Left cardiac atrium (tissue), 4 donors: ENCODE data around the gene DRAM2. TPM values are rescaled to one million over a fixed set of nuclear protein-coding genes. Genes with fewer than 3 reads are reported as not detected.

ENCODE experiments used
- ATAC-seq, 2 donors: fragments of 200-7000 bp; cut with Tn5 transposase; one replicate each; pipeline ENCODE4 v1.9.1; 2020; ENCODE audit warnings: mild to moderate bottlenecking in 2 of 2, moderate library complexity in 2 of 2
- DNase-seq: peaks from one replicate; pipeline ENCODE4 v3.0.0-alpha.2; 2020
- intact Hi-C, 2 donors: fragments of 100-400 bp; cut with DNase I; formaldehyde crosslinking; loops; one replicate each; pipeline versions ENCODE4 v1.14.1 to v1.15.1; 2022 to 2023
- long read RNA-seq: library from polyadenylated mRNA; unstranded; transcript quantifications from one replicate; pipeline ENCODE4 v2.0.0, GENCODE V29; 2021
- total RNA-seq, 2 donors: library from RNA; stranded (reverse); fragmentation: NEBNext Ultra II Directional; extraction: Animal tissue kit (Norgen Biotek cat#: 25700); gene quantifications; one replicate each; pipeline ENCODE4 v1.2.1, GENCODE V29; 2021
- donor health status: DM: no; HTN: yes; CAD: no.
- donor health status: DM: no; HTN: yes; CAD: no; lungs with severe emphysema.
- donor health status: DM: yes; HTN: yes; CAD: no.
- donor health status: Dilated cardiomyopathy.

DRAM2 gene
- total RNA-seq = 10 to 100 TPM; 43.5 to 44.6 TPM
- long read RNA-seq, transcript DRAM2-208 (9 exons, 1,872 nt) = major isoform, 11 of 47 reads
- long read RNA-seq, partial matches to known transcripts = 4 of 47 reads
- long read RNA-seq, other reads (novel, unspliced or antisense) = 32 of 47 reads

DNA sequence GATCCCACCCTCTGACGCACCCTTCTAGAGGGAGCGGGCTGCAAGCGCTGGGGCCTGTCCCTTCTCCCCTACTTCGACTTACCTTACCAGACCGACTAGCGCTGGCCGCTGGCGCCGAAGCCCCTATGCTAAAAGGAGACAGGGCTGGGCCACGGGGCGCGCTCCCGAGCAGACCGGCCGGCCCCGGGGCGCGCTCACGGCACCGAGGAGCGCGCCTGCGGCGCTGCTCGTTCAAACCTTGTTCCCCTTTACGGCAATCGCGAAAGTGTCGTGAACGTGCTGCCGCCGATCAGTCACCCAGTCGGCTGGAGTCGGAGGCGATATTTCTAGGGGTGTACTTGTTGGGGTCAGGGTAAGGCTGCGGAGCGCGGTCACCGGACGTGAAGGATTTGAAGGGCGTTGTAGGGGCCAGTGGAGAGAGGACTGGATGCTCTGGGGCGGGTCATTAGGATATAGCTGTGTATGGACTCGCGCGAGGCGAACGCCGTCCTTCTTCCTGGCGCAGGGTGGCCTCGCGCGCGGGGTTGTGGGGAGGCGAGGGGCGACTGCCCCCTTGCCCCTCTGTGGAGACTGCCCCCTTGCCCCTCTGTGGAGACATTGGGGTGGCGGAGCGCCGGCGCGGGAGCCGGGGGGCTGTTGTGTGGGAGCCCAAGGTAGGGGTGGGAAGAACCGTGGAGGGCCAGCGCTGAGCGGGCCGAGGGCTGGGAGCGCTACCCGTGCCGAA is at the start of gene DRAM2, which contains the start of gene CEPT1:
DRAM2 (minus strand) TSS at position 138 of the 724 bp plus-strand sequence. CDS start 8,539 bp downstream, outside the sequence.
CEPT1 (plus strand) TSS at position 268 of the 724 bp plus-strand sequence. CDS start 7,492 bp downstream, outside the sequence.
- DNase-seq (peak; percentile 99), ATAC-seq (peak; percentile 97 to 98)
- intact Hi-C loops = no loop called here

DNA sequence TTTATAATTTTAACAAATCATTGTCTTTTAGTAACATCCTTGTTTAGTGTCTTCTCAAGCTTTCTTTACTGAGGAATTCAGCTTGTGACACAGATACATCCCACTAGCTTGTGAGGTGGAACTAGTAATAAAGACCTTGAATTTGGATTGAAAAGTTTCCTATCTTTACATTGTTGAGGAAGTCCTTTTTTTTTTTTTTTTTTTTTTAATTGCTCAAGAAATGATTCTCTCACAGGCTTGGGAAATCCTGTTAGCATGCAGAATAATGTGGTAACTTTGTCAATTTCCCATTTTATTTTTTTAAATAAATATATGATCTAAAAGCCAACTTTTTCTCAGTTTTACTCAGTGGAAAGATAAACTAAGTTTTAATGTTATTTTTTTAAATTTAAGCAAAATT is 44.8 kb upstream of the DRAM2 start:
- DNase-seq = no peak

DNA sequence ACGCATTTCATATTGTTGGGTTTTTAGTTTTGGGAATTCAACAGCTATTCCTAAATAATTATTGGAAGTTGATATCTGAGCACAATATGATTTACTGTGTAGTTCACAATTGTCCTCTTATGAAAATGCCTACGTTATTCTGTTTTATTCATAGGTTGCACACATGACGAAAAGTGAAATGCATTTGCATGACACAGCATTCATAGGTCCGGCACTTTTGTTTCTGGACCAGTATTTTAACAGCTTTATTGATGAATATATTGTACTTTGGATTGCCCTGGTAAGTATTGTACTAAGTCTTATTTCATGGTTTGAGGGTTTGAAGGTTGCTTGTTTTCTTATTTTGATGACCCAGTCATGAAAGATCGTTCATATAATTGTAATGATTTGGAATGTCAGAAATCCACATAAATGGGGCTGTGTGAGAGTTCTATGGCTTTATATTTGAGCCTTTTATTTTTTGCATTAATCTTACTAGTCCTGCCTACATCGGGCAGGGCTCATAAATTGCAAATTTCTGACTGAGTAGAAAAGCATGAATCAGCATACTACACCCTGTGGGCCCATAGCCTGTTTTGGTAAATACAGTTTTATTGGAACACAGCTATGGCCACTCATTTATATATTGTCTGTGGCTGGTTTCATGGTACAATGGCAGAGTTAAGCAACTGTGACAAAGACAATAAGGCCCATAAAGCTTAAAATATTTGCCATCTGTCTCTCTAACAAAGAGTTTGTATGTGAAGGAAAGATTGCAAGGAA is 43.6 kb upstream of the DRAM2 start:
- no peak for ATAC-seq
- intact Hi-C loops = no loop called here
- no peak for DNase-seq

More for the DNA sequence above, 44.8 kb upstream of the DRAM2 start:
- intact Hi-C loops = no loop called here
- ATAC-seq = no peak

DNA sequence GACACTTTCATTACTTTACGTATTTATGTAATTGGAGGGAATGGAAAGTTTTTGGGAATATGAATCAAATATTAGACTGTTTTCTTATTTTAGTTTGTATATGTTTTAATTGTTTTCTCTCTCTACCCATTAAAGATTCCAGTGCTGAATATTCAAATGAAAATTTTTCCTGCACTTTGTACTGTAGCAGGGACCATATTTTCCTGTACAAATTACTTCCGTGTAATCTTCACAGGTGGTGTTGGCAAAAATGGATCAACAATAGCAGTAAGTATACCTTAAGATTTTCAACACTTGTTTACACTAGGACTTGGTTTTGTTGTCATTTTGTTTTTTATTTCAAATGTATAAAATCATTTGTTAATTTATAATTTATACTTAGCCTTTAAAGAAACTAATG is 42.2 kb upstream of the DRAM2 start:
- DNase-seq = no peak
- intact Hi-C loops = no loop called here
- ATAC-seq = no peak

DNA sequence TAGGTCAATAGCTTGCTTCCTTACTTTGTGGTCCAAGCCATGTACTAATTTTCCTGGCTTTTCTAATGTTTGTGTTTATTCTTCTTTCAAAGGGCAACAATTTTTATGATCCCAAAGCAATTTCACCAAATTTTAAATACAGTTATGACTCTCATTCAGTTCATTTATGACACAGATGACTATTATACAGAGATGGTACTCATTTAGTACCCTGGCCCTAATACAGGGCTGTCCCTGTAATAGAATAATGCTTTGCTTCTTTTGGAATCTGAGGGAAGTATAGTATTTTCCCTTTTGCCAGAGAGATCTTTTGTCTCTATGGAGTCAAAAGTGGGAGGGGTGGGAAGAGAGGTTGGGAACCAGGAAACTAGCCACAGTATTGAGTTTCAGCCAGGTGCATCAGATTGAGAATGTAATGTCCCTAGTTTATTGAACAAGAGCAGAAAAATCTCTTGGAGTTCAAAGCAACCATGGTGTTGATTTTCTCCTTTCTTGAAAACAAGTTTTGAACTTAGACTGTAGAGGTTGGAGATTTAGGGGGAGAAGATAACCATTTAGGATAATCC is 40.2 kb upstream of the DRAM2 start:
- intact Hi-C loops = no loop called here
- DNase-seq (no peak), ATAC-seq (no peak)

DNA sequence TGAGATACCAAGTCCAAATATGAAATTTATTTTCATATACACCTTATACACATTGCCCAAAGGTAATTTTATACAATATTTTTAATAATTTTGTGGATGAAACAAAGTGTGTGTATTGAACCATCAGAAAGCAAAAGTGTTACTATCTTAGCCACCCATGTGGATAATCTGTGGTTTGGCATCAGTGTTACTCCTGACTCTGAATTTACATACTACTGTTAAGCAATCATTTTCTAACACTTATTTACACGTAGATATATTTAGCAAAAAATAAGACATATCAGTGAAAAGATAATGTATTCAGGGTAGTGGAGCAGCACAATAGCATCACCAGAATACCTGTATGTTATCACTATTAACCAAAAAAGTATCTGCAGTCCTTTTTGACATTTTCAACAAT is 36.8 kb upstream of the DRAM2 start:
- ATAC-seq (no peak), DNase-seq (no peak)
- intact Hi-C loops = no loop called here

DNA sequence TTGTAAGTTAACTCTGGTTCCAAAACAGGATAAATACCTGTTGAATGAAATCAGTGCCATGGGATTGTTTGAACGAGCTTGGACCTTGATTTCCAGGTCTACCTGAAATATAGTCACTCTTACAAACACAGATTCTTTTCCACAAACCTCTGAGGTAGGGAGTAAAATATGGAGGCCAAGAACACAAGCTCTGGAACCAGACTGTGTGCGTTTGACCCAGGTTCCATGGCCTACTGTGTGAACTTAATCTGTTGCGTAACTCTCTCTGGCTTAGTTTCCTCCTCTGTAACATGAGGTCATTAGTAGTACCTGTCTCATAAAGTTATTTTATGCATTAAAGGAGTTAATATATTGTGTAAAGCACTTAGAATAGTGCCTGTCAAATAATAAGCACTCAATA is 35.5 kb upstream of the DRAM2 start:
- intact Hi-C loops = no loop called here
- DNase-seq (no peak), ATAC-seq (no peak)

DNA sequence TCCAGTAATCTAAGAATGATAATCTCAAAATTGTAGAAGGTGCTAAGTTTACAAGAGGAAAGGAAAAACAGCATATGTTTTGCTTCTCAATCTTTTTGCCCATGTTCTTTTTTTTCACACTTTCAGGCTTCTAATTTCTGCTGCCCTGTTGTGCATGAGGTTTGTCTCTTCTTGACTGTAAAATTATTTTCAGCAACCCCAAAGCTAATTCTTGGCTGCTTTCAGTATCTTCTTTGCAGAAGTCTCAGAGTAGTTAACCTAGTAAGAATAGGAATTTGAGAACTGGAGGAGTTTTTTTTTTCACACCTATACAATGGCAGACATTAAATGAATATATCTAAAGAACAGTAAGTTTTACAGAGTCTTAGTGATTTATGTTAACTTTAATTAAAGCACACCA is 34.2 kb upstream of the DRAM2 start:
- ATAC-seq (no peak), DNase-seq (no peak)
- intact Hi-C loops = no loop called here

DNA sequence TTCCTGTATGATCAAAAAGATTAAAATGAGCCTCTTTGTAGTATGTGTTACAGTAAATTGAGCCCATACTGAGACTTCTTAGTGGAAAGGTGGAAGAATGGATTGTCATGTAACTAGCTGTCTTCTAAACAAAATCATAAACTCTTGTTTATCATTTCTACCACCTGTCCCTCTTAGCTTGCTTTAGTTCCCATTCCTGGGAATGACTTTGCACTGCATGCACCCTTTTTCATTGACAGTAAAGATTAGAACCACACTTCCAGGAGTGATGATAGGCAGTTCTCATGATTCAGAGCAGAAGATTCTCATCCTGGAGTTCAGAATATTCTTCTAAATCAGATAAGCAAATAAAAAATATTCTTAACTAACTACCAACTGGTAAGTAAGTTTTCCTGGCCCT is 32.6 kb upstream of the DRAM2 start:
- intact Hi-C loops = no loop called here
- DNase-seq (no peak), ATAC-seq (no peak)

DNA sequence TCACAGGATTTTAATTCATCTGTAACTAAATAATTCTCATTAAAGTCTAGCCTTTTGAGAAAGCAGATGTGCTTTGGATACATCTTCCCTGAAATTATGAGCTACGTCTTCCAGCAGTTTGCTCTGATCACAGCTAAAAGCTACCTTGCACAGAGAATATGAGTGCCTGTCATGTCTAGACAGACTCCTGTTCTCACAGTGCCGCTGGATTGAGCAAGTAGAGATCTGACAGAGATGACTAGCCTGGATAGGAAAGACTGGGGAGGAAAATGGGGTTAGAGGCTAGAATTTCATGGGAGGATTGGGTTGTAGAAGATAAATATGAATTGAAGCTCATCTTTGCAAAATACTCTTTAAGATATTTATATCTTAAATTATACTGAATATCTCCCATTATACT is 24.3 kb upstream of the DRAM2 start:
- ATAC-seq (no peak), DNase-seq (no peak)
- intact Hi-C loops = no loop called here

DNA sequence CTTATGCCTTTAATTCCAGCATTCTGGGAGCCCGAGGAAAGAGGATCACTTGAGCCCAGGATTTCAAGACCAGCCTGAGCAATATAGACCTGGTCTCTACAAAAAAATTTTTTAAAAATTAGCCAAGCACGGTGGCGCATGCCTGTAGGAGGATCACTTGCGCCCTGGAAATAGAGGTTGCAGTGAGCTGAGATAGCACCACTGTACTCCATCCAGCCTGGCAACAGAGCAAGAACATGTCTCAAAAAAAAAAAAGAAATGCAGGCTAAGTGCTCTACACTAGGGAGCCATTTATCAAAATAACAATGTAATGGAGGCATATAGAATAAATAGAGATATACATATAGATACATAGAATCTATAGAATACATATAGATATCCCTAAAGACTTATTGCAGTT is 23.5 kb upstream of the DRAM2 start:
- intact Hi-C loops = no loop called here
- ATAC-seq (peak in 1 of 2 donors; percentile 67), DNase-seq (no peak)

DNA sequence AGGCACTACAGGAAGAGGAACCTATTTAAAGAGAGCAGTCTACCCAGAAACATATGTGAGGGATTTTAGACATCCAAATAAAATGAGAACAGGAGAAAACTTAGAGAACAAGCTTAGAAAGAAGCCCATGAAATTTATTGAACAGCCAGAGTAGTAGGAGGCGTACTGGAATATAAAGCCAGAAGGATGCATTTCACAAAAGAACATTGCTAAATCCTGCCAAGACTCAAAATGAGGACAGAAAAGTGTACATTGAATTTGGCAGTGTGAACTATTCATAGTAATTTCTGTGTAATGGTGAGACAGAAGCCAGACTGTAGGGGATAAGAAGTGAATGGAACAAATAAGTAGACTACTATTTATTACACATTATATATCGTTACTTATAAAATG is 22.6 kb upstream of the DRAM2 start:
- no peak for DNase-seq
- ATAC-seq = no peak
- intact Hi-C loops = no loop called here

DNA sequence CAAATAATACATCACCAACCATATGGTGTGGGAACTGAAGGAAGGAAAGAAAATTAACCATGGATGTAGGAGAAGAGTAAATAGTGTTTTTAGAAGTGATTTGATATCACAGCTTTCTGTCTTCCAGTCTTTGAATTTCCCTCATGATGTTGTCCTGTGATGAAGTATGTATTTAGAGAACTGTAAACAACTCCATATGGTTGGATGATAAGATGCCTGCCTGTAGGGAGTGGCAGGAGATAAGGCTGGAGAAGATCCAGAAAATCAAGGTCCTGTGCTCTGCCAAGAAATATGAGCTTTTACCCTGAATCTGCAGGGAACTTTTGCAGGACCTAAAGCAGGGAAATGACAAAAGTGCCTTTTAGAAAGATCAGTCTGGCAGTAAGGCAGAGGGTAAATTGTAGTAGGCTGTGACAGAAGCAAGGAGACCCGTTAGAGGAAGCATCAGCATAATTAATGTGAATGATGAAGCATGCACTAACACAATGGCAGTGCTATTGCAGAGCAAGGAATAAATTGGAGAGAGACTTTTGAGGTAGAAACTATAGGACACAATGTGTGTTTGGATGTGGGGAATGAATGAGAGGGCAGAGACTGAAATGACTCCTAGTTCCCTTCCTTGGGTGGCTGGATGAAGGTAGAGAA is 22.1 kb upstream of the DRAM2 start:
- intact Hi-C loops = no loop called here
- ATAC-seq (no peak), DNase-seq (no peak)

DNA sequence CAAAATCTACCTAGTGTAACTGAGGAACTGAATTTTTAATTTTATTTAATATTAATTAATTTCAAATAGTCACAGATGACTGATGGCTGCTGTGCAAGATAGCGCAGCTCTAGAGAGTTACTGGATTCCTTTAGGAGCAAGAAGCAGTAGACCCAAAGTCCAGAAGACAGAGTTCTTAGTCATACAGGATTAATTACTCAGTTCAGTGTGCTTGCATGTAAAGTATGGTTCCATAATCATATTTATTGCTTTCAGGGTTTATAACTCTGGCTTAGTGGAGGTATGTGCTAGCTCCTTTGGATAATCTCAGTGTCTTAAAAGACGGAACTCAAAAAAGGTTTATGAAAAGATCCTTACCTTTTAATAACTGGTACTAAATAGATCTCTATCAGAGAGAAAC is 17.5 kb upstream of the DRAM2 start:
- no peak for ATAC-seq
- no peak for DNase-seq
- intact Hi-C loops = no loop called here

DNA sequence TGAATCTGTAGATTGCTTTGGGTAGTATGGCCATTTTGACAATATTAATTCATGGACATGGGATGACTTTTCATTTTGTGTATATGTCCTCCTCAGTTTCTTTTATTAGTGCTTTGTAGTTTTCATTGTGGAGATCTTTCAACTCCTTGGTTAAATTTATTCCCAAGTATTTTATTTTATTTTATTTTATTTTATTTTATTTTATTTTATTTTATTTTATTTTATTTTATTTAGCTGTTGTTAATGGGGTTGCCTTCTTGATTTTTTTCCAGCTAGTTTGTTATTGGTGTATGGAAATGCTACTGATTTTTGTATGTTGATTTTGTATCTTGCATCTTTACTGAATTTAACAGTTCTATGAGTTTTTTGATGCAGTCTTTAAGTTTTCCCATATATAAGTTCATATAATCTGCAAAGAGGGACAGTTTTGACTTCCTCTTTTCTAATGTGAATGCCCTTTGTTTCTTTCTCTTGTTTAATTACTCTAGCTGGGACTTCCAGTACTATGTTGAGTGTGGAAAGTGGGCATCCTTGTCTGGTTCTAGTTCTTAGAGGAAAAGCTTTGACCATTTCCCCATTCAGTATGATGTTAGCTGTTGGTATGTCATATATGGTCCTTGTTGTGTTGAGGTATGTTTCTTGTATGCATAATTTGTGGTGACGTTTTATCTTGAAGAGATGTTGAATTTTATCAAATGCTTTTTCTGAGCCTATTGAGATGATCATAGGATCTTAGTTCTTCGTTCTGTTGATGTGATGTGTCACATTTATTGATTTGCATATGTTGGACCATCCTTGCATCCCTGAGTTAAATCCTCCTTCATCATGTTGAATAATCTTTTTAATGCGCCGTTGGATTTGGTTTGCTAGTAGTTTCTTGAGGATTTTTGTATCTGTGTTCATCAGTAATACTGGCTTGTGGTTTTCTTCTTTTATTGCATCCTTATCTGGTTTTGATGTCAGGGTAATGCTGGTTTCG is 14.4 kb upstream of the DRAM2 start:
- ATAC-seq (no peak), DNase-seq (no peak)
- intact Hi-C loops = no loop called here

DNA sequence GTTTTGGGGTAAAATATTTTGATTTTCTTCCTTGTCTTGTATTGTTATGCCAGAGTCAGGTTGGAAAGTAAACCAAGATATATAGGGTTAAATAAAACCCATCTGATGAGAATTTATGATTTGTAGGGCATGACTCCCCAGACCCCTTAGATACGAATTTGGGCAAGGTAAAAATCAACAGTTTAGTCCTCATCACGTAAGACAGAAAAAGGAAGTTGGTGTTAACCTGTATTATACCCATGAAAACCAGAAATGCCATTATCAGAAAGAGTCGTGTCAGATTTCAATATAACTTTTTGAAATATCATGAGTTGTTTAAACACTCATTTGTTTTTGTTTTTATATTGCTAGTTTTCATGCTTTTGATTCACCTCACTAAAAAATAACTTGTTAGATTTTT is 11.9 kb upstream of the DRAM2 start:
- ATAC-seq = no peak
- no peak for DNase-seq
- intact Hi-C loops = no loop called here

DNA sequence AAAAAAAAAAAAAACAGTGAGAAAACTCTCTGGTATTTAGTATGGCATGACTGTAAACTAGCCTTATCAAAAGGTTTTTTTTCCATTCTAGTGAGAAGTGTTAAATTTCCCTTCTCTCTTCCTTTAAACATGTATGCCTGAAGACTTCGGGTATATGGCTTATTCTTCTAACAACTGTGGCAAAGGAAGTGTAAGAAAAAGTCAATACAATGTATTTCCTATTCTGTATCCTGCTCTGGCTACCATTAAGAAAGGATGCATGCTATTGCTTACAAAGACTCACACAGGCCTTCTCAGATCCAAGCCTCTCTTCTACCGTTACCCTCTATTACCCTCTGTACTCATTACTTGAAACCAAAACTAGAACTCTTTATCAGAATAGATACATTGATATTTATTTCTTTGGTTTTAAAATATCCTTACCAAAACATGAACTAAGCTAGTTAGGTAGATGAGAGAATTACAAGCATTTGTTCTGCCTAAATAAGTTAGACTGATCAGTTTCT is 8.5 kb upstream of the DRAM2 start:
- intact Hi-C loops = no loop called here
- ATAC-seq (no peak), DNase-seq (no peak)

DNA sequence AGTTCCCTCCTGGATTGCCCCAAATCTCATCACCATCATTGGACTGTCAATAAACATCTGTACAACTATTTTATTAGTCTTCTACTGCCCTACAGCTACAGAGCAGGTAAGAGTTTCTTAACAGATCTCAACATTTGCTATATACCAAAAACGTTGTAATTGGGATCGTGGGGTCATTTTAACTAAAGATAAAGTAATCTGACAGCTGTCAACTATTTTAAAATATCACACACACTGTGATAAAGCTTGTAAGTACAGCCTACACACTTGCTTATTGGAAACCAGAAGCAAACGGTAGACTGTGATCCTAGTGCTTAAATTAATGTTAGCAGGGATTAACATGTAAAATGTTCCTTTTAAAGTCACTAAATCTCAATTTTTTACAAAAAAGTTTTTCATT is 8.1 kb upstream of the DRAM2 start:
- intact Hi-C loops = no loop called here
- ATAC-seq (no peak), DNase-seq (no peak)
